Testis (tissue), 2 donors: ENCODE data around the gene SLC15A5.

ENCODE experiments used
- CTCF ChIP-seq, 3 experiments: fragments of 450-650 bp in 2 of 3; fragments of 200-600 bp in 1 of 3; sonication (generic) in 1 of 3; IDR thresholded peaks; one replicate each; pipeline ENCODE4 v1.5.1; 2016 to 2019; ENCODE audit warnings: antibody characterized with exemption in 3 of 3, mild to moderate bottlenecking in 2 of 3, moderate library complexity in 1 of 3
- POLR2A ChIP-seq: fragments of 450-650 bp; IDR thresholded peaks from one replicate; pipeline ENCODE4 v1.6.1; 2017; ENCODE audit warnings: antibody characterized with exemption, mild to moderate bottlenecking, moderate library complexity

- TF ChIP-seq CTCF (IDR thresholded peaks at IDR 0.05) (no peak), POLR2A (no peak)
These were observed 17.3 kb downstream of the SLC15A5 start for GRCh38 chr12:16260206-16260605.
